Measurements from ENCODE around the gene PIGP.
"Not testable (repeated sequence)": the region's sequence is repeated elsewhere in the genome, so short reads cannot be mapped to it uniquely, and the experiment has no call there.

Gene PIGP

DNA sequence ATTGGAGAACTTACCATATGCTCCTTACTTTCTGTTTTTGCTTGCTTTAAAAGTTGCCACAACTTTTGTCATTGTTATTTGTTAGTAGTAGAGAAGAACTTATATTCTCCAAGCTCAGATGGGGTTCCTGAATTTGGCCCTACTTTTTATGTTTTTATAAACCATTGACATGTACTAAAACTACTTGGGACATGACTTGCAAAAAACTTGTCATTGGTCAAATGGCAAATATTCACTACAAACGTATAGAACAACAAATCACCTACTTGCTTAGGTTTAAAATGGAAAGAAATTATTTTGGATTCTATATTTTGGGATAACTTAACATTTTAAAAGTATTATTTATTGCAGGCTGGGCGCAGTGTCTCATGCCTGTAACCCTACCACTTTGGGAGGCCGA is 32.7 kb downstream of the PIGP start:
- Histone ChIP-seq H3K36me3 (no peaks in the 10 kb centered on the region), H3K4me3 (ENCODE audit: low read depth in 1 of 2, low read length in 1 of 2) (no peak overlapping the region), H3K27ac (no peak overlapping the region), H3K9me3 (no peaks in the 10 kb centered on the region), H3K4me1 (ENCODE audit: control insufficient read depth in 1 of 2, insufficient read depth in 1 of 2, low read depth in 1 of 2, low read length in 1 of 2) (no peaks in the 10 kb centered on the region), H3K27me3 (no peaks in the 10 kb centered on the region)
- TF ChIP-seq, protein P1, sequence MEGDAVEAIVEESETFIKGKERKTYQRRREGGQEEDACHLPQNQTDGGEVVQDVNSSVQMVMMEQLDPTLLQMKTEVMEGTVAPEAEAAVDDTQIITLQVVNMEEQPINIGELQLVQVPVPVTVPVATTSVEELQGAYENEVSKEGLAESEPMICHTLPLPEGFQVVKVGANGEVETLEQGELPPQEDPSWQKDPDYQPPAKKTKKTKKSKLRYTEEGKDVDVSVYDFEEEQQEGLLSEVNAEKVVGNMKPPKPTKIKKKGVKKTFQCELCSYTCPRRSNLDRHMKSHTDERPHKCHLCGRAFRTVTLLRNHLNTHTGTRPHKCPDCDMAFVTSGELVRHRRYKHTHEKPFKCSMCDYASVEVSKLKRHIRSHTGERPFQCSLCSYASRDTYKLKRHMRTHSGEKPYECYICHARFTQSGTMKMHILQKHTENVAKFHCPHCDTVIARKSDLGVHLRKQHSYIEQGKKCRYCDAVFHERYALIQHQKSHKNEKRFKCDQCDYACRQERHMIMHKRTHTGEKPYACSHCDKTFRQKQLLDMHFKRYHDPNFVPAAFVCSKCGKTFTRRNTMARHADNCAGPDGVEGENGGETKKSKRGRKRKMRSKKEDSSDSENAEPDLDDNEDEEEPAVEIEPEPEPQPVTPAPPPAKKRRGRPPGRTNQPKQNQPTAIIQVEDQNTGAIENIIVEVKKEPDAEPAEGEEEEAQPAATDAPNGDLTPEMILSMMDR (IDR thresholded peaks at IDR 0.05), result no peak

DNA sequence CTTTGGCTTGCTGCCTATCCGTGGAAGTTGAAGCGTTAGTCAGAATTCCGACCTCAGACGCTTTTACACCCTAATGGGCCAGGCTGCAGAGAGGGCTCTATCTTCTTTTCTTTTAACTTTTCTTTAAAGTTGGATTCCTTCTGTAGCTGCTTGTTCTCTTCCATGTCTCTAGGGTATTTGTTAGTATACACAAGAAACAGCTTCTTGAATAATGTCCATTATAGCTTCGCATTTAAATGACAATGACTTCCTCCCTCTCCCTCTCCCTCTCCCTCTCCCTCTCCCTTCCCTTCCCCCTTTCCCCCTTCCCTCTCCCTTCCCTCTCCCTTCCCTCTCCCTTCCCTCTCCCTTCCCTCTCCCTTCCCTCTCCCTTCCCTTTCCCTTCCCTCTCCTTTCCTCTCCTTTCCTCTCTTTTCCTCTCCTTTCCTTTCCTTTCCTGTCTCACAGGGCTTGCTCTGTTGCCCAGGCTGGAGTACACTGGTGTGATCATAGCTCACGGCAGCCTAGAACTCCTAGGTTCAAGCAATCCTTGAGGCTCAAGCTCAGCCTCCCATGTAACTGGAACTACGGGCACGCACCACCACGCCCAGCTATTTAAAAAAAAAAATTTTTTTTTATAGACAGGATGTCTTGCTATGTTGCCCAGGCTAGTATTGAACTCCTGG is 33.3 kb downstream of the PIGP start:
- Histone ChIP-seq H3K36me3 (no peaks in the 10 kb centered on the region), H3K27ac (no peak overlapping the region), H3K4me3 (ENCODE audit: low read depth in 1 of 2, low read length in 1 of 2) (no peak overlapping the region), H3K9me3 (no peaks in the 10 kb centered on the region), H3K4me1 (ENCODE audit: control insufficient read depth in 1 of 2, insufficient read depth in 1 of 2, low read depth in 1 of 2, low read length in 1 of 2) (no peaks in the 10 kb centered on the region), H3K27me3 (no peaks in the 10 kb centered on the region)
- TF ChIP-seq, protein P1 (IDR thresholded peaks at IDR 0.05), result no peak

DNA sequence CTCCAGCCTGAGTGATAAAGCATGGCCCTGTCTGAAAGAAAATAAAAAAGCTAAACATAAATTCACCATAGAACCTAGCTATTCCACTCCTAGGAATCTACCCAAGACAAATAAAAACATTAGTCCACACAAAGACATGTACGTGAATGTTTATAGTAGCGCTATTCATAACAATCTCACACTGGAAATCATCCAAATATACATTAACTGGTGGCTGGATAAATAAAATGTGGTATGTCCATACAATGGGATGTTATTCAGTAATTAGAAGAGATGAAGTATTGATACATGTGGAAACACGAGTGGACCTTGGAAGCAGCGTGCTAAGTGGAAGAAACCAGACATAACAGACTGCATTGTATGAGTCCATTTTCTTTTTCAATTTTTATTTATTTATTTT is 36.7 kb downstream of the PIGP start:
- no peak overlapping the region for H3K4me3 ChIP-seq (ENCODE audit: low read depth in 1 of 2, low read length in 1 of 2)
- H3K4me1 ChIP-seq (ENCODE audit: control insufficient read depth in 1 of 2, insufficient read depth in 1 of 2, low read depth in 1 of 2, low read length in 1 of 2), result no peaks in the 10 kb centered on the region
- no peak overlapping the region for H3K27ac ChIP-seq
- H3K9me3 ChIP-seq, result no peaks in the 10 kb centered on the region
- TF ChIP-seq, protein P1 (IDR thresholded peaks at IDR 0.05), result no peak
- H3K27me3 ChIP-seq, result no peaks in the 10 kb centered on the region
- no peaks in the 10 kb centered on the region for H3K36me3 ChIP-seq

DNA sequence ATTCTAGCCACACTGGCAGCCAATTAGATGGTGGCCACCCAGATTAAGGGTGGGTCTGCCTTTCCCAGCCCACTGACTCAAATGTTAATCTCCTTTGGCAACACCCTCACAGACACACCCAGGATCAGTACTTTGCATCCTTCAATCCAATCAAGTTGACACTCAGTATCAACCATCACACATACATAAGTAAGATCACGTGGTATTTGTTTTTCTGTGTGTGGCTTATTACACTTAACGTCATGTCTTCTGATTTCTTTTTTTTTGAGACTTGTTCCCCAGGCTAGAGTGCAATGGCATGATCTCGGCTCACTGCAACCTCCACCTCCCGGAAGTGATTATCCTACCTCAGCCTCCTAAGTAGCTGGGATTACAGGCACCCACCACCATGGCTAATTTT is 38.5 kb downstream of the PIGP start:
- not testable (repeated sequence) for H3K36me3 ChIP-seq; H3K27me3 ChIP-seq; H3K4me3 ChIP-seq (ENCODE audit: low read depth in 1 of 2, low read length in 1 of 2); H3K27ac ChIP-seq; H3K4me1 ChIP-seq (ENCODE audit: control insufficient read depth in 1 of 2, insufficient read depth in 1 of 2, low read depth in 1 of 2, low read length in 1 of 2); H3K9me3 ChIP-seq

DNA sequence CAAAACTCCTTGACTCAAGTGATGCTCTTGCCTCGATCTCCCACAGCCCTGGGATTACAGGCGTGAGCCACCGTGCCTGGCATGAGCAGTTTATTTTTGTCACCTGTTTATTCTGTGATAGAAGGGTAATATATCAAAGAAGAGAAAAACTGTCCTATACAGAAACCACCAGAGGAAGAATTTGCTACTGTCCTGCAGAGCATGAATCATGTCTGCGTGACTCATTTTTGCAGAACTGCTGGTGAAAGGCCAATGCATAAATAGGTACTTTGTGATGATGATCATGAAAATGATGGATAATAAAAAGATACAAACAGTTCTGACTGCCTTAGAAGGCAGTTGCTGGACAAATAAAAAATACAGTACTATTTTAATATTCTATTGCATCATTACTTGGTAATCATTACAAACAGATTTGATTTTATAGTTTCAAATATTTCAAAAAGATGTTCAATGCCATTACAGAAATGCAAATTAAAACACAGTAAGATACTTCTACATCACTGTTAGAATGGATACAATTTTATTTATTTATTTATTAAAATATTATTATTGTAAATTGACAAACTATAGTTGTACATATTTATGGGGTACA is 39.9 kb downstream of the PIGP start:
- H3K36me3 ChIP-seq, result no peaks in the 10 kb centered on the region
- no peaks in the 10 kb centered on the region for H3K9me3 ChIP-seq
- no peaks in the 10 kb centered on the region for H3K4me1 ChIP-seq (ENCODE audit: control insufficient read depth in 1 of 2, insufficient read depth in 1 of 2, low read depth in 1 of 2, low read length in 1 of 2)
- no peaks in the 10 kb centered on the region for H3K27me3 ChIP-seq
- no peak overlapping the region for H3K4me3 ChIP-seq (ENCODE audit: low read depth in 1 of 2, low read length in 1 of 2)
- TF ChIP-seq, protein P1 (IDR thresholded peaks at IDR 0.05), result no peak
- no peak overlapping the region for H3K27ac ChIP-seq

DNA sequence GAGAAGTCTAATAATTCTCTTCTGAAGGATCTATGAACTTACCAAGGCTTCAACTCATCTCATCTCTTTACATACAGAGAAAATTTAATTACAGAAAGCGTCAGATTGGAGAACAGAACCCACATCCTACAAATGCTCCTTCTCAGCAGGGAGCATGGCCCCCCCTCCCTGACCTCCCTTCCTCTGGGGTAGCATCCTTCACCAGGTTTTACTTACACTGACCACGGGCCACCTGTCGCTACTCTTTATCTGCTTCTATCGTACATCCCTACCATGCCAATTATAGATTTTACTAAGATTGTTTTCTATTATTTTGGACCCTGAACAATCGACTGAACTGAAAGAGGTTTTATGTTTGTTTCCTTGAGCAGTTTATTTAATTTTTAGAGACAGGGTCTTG is 40.6 kb downstream of the PIGP start:
- Histone ChIP-seq H3K36me3 (no peaks in the 10 kb centered on the region), H3K9me3 (no peaks in the 10 kb centered on the region), H3K27ac (no peak overlapping the region), H3K27me3 (no peaks in the 10 kb centered on the region), H3K4me1 (ENCODE audit: control insufficient read depth in 1 of 2, insufficient read depth in 1 of 2, low read depth in 1 of 2, low read length in 1 of 2) (no peaks in the 10 kb centered on the region), H3K4me3 (ENCODE audit: low read depth in 1 of 2, low read length in 1 of 2) (no peak overlapping the region)
- TF ChIP-seq, protein P1 (IDR thresholded peaks at IDR 0.05), result no peak
